MM.1S (cell line): ENCODE data around the gene BICD1.

Source experiments
- CTCF ChIP-seq: fragments of 300-600 bp; sonication (generic); IDR thresholded peaks from 2 replicates; pipeline ENCODE4 v1.5.1; 2016; ENCODE audit warnings: antibody characterized with exemption, low read length, mixed read lengths
- EZH2phosphoT487 ChIP-seq: fragments of 300-600 bp; sonication (generic); IDR thresholded peaks from 2 replicates; pipeline ENCODE4 v1.6.1; 2018; ENCODE audit warnings: antibody characterized with exemption, low read length

GRCh38 chr12:32205731-32206130 is 99.1 kb downstream of the BICD1 start:
- TF ChIP-seq CTCF (no peak), EZH2phosphoT487 (no peak)
